ENCODE measurements around the gene NDUFA8. TPM values are rescaled to one million over a fixed set of nuclear protein-coding genes. Genes with fewer than 3 reads are reported as not detected.

The NDUFA8 gene
- total RNA-seq, 1 experiment from 2014 or later: 105 TPM

- POLR2A ChIA-PET (ENCODE audit: low non-redundant PET): no interaction called here
- no peak for DNase-seq (ENCODE audit: low spot score)
- TF ChIP-seq CTCF (conservative IDR thresholded peaks at IDR 0.05; ENCODE audit: low read depth, low read length) (no peak), EZH2 (IDR thresholded peaks at IDR 0.05; ENCODE audit: borderline replicate concordance, low read depth, low read length, poor library complexity, severe bottlenecking) (no peak)
- Histone ChIP-seq H3K36me3 (ENCODE audit: insufficient read depth, low read length, poor library complexity, severe bottlenecking) (no peaks in the 10 kb centered on the region), H3K4me1 (ENCODE audit: insufficient read depth, low read length, poor library complexity, severe bottlenecking) (no peaks in the 10 kb centered on the region), H3K9me3 (ENCODE audit: low read depth, low read length, poor library complexity, severe bottlenecking) (no peaks in the 10 kb centered on the region), H3K4me3 (ENCODE audit: low read depth, low read length, poor library complexity, severe bottlenecking) (no peak overlapping the region), H3K27ac (ENCODE audit: low read depth, low read length, poor library complexity, severe bottlenecking) (no peak overlapping the region), H3K27me3 (replicated peaks; ENCODE audit: insufficient read depth, low read depth, low read length, poor library complexity) (no peaks in the 10 kb centered on the region)
- no TSS peak for BruUV-seq (replicated peaks)
- intact Hi-C loops (cut with micrococcal nuclease; ENCODE audit: unreplicated experiment): no loop called here
- CTCF ChIA-PET: interaction anchor here (0.5 kb wide), 1 partner anchor 563 kb away, joined by 4 read pairs; no protein-coding TSS in a partner anchor
Observed at GRCh38 chr9:122110100-122110833, 49.3 kb downstream of the NDUFA8 start.

- Histone ChIP-seq H3K36me3 (ENCODE audit: insufficient read depth, low read length, poor library complexity, severe bottlenecking) (no peaks in the 10 kb centered on the region), H3K9me3 (ENCODE audit: low read depth, low read length, poor library complexity, severe bottlenecking) (peaks cover 2% of the 10 kb centered on the region), H3K27ac (ENCODE audit: low read depth, low read length, poor library complexity, severe bottlenecking) (no peak overlapping the region), H3K27me3 (replicated peaks; ENCODE audit: insufficient read depth, low read depth, low read length, poor library complexity) (no peaks in the 10 kb centered on the region), H3K4me1 (ENCODE audit: insufficient read depth, low read length, poor library complexity, severe bottlenecking) (no peaks in the 10 kb centered on the region), H3K4me3 (ENCODE audit: low read depth, low read length, poor library complexity, severe bottlenecking) (no peak overlapping the region)
- ChIA-PET POLR2A (ENCODE audit: low non-redundant PET) (no interaction called here), CTCF (no interaction called here)
- no TSS peak for BruUV-seq (replicated peaks)
- TF ChIP-seq EZH2 (IDR thresholded peaks at IDR 0.05; ENCODE audit: borderline replicate concordance, low read depth, low read length, poor library complexity, severe bottlenecking) (no peak), CTCF (conservative IDR thresholded peaks at IDR 0.05; ENCODE audit: low read depth, low read length) (no peak)
- DNase-seq (ENCODE audit: low spot score): no peak
- intact Hi-C loops (cut with micrococcal nuclease; ENCODE audit: unreplicated experiment): no loop called here
Observed at GRCh38 chr9:122109035-122109813, 50.4 kb downstream of the NDUFA8 start.

- no peak for DNase-seq (ENCODE audit: low spot score)
- TF ChIP-seq EZH2 (IDR thresholded peaks at IDR 0.05; ENCODE audit: borderline replicate concordance, low read depth, low read length, poor library complexity, severe bottlenecking) (no peak), CTCF (conservative IDR thresholded peaks at IDR 0.05; ENCODE audit: low read depth, low read length) (no peak)
- intact Hi-C loops (cut with micrococcal nuclease; ENCODE audit: unreplicated experiment): no loop called here
- POLR2A ChIA-PET (ENCODE audit: low non-redundant PET): no interaction called here
- Histone ChIP-seq H3K27me3 (replicated peaks; ENCODE audit: insufficient read depth, low read depth, low read length, poor library complexity) (no peaks in the 10 kb centered on the region), H3K9me3 (ENCODE audit: low read depth, low read length, poor library complexity, severe bottlenecking) (peaks cover 7% of the 10 kb centered on the region), H3K4me1 (ENCODE audit: insufficient read depth, low read length, poor library complexity, severe bottlenecking) (no peaks in the 10 kb centered on the region), H3K27ac (ENCODE audit: low read depth, low read length, poor library complexity, severe bottlenecking) (no peak overlapping the region), H3K36me3 (ENCODE audit: insufficient read depth, low read length, poor library complexity, severe bottlenecking) (no peaks in the 10 kb centered on the region), H3K4me3 (ENCODE audit: low read depth, low read length, poor library complexity, severe bottlenecking) (no peak overlapping the region)
- CTCF ChIA-PET: interaction anchor here (1.3 kb wide), 1 partner anchor 8 kb away, joined by 6 read pairs; no protein-coding TSS in a partner anchor
- no TSS peak for BruUV-seq (replicated peaks)
Observed at GRCh38 chr9:122107291-122107805, 52.2 kb downstream of the NDUFA8 start.
